Effector CD8-positive, alpha-beta T cell (primary cell): ENCODE results near the gene TBL1X.
"Not testable (repeated sequence)": the region's sequence is repeated elsewhere in the genome, so short reads cannot be mapped to it uniquely, and the experiment has no call there.

Experiments
- DNase-seq: peaks from one replicate; lab custom pipeline; 2025; lab: John Stamatoyannopoulos, UW

The TBL1X gene

DNA sequence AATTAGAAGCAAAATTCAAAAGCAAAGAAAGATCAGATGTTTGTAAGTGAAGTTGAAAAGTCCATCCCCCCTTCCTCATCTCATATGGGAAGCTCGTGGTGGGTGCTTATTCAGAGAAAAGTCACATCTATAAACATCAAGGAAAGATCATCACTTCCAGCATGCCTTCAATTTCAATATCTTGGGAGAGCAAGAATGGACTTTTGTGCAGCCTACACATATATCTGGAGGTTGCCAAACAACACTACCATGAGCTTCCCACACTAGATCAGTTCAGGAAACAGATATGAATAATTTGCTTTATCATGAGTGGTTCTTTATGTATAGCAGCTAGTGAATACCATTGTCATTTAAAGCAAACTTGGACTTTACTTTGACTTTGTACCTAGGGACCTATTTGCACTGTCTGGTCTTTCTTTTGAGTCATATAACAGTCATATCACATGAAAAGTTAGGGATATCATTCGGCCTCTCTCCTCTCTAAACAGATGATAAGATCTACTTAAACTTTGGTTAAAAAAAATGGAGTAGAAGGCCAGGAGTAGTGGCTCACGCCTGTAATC is 5.6 kb upstream of the TBL1X start:
- DNase-seq = no peak

DNA sequence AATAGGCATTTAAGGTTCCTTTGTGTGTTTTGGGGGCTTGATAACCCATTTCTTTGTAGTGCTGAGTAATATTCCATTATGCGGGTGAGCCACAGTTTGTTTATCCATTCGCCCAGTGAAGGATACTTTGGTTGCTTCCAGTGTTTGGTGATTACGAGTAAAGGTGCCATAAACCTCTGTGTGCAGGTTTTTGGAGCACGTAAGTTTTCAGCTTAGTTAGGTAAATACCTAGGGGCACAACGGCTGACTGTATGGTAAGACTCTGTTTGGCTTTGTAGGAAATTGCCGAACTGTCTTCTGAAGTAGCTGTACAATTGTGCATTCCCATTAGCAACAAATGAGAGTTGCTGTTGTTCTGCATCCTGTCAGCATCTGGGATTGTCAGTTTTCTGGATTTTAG is 3.8 kb upstream of the TBL1X start:
- DNase-seq = no peak

DNA sequence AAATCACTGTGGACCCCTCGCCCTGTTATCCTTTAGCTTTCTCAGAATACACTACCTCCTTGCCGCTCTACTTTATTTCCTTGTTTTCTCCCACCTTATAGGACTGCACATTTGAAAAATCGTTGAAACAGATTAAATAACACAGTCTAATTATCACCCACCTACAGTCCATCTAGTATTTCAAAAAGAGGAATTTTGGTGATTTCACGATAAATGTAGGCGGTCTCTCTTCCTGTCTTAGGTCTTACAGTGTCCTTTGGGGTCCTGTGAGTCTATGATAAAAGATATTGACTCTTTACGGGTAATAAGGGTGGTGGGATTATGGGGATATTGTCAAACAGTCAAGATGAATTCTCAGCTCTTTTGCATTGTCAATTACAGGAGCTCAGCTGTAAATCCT is 2.4 kb upstream of the TBL1X start:
- no peak for DNase-seq

DNA sequence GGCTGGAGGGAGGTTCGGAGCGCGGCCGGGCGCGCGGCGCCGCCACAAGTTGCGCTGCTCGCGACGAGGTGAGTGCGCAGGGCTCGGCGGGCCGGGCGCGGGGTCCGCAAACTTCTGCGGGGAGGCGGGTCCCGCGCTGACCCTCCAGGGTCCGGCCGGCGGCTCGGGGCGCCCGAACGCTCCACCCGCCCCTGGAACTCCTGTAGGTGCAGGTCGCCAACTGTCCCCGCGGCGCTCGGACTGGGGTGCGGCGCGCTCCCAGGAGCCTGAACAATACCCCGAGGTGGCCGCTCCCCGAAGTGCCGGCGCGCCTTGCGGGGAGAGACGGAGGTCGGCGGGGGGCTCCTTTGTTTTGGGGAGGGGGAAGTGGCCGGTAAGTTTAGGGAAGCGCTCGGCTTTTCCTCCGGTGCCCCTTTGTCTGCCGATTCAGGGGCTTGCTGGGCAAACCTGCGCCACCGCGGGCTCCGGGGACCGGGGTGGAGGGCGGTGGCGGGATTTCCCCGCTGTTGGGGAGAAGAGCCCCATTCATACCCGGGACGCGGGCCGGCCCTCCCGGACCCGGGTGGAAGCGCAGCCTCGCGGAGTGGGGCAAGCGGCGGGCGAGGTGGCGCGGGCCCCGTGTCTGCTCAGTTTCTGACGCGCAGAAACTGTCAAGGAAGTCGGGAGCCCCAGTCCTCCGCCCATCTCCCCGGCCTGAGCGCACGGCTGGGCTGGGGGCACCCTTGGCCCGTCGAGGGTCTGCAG is 694 bp downstream of the TBL1X start:
- no peak for DNase-seq

DNA sequence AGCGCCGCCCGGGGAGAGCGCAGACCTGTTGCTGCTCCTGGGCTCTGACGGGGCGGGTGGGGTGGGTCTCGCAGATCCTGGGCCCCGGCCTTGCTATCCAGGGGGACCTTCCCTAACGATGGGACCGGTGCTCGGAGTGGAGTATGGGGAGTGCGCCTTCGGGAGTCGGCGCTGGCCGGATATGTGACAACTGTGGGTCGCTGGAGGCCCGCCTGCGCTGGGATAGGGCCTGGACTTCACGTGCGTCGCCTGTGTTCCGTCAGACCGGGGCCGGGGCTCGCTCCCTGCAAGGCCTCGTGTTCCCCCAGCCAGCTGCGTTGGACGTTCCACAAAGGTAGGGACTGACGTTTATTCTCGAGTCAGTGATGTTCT is 1.3 kb downstream of the TBL1X start:
- peak; percentile 2 for DNase-seq

DNA sequence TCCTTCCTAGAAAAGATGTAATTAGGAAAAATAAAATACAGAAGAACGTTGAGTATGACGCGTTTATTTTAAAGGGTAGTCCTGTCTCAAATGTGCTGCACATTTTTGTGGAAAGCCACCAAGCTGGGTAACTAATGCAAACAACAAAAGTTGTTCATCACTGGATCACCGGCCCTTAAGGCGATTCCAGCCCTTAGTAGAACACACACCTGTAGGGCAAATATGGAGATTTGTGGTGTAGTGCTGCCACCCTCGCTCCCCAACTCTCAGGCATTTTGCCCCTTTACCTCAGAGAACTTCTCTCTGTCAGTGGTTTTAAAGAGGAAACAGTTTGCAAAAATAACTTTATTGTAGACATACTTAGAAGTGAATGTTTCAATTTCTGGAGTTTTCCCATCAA is 1.9 kb downstream of the TBL1X start:
- no peak for DNase-seq

DNA sequence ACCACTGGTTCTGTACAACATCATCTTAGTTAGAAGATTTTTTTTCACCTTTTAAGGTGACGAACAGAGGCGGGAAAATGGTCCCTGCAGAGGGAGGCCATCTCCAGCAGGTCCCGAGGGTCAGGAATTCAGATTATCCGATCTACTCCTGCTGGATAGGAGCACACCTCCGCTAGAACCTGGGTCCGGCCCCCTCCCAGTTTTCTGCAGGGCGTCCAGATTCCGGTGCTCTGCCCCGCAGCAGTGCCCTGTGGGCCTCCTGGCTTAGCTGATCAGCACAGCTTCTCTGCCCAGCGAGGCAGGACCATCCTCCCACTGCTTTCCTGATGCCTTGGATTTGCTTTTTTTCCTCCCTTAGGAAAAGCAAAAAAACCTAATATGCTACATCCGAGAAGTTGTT is 2.3 kb downstream of the TBL1X start:
- no peak for DNase-seq

DNA sequence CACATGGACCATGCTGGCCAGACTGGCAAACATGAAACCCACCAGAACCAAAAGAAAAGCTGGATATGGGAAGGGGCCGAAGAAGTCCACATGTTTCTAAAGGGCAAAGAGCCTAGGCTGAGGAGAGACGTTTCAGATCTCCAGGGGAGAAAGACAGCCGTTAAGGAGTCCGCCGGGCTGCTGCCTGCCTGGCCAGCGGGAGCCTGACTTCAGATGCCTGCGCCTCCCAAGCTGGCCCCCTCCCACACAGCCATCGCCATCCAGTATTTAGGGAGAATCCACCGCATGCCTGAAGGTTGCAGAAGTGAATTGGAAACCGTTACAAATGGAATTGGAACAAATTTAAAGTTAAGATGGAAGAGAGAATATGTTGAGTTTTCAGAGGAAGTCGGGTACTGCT is 2.9 kb downstream of the TBL1X start:
- no peak for DNase-seq

DNA sequence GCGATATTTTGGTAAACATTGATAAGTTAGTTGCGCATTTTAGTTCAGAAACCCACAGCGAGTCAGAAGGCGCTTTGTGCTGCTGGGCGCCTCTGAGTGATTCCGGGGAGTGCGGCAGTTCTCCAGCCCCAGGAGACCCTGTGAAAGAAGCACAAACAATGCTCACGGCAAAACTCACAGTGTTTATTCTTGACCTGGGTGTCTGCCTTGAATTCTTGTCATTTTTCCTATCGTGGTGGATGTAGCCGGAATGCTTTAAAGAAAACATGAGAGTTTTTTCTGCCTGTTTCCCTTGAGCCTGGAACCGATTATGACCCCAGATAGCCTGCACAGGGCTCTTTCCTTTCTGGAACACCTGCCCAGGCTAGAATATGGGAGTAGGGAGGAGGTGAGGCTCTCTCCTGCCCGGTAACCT is 6.7 kb downstream of the TBL1X start:
- DNase-seq = no peak

DNA sequence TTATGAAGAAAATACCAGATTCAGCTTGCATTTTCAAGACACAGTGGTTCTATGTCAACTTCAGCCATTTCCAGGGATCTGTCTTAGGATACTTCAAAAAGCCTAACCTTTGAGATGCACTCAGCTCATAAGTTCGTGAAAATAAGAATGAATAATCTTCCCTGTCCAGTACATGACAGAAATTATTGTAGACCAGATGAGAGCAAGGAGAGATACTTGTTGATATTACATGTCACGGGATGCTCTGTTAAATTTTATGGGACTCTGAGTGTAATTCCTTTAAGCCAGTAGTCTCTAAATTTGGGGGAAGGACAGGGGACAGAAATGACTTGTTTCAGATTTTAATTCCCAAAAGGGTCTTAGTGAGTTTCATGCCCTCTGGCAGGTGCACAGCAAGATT is 8.8 kb downstream of the TBL1X start:
- no peak for DNase-seq

DNA sequence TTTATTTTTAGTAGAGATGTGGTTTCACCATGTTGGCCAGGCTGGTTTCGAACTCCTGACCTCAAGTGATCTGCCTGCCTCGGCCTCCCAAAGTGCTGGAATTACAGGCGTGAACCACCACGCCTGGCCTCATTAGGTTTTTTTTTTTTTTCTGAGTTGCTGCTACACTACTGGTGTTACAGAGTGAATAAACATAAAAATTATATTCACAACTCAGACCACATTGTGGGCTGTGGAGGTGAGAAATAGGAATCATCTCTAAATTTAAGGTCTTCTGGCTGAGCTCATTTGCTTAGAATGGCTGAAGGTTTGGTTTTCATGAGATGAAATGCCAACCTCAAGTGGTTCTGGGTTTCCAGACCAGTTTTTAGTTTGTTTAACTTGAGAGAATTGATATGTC is 10.6 kb downstream of the TBL1X start:
- DNase-seq = not testable (repeated sequence)

DNA sequence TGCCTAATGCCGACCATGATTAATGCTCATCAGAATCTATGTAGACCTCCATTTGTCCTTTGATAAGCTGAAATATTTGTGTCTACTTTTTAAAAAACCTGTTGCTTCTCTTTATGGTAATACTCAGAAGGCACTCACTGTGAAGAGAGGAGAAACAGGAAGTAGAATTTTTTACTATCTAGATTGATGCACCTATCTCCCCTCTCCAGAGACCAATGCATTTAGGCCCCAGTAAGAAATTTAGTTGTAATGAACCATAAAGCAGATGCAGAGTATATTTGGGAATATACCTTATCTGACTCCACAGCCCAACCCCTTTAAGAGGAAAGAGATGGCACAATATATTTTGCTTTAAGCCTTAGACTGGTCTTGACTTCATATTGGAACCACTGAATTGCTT is 11.1 kb downstream of the TBL1X start:
- DNase-seq = no peak

DNA sequence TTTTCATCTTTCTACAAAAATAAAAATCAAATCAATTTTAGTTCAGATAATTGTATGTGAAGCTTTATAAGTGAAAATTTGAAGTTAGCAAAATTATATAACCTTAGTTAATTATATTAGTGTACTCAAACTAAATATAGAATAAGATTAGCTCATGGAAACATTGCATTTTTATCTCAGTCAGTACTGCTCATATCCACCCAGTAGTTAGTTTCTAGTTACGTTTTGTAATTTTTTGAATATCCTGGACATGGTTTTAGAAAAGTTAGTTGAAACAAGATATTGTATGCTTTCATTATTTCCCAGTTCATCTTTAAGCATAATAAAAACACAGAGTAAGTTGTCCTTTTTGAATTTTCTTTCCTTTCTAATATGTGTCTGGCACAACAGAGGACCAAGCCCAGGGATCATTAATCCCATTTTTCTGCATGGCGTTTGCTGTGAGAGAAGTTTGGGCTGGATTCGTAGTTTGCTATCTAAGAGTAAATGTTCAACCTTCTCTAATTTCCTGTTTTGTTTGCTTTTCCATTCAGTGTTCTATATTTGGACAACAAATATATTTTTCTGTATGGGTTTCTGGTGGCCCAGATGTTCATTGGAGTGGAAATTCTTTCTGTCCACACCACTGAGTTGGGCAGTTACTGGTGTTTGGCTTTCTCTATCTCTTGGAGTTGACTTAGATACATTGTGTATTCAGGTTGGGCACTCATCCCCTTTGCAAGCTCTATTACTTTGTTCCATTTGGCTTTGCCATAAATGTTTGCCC is 12.1 kb downstream of the TBL1X start:
- no peak for DNase-seq

DNA sequence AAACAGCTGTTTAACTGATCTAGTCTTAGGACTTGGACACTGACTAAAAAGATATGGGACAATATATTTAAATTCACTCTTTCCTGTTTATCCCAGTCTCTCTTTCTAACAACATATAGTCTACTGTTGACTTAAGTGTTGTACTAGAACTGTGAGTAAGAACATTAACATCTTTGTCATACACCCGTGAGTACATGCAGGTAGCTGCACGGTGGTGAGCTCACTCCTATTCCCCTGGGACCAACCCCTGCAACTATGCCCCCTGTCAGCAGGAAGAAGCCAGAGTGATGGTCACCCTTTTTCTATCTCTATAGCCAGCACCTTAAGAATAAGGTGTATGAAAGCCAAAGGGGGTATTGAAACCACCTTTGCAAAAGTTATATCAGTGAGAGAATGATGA is 17.6 kb downstream of the TBL1X start:
- no peak for DNase-seq

DNA sequence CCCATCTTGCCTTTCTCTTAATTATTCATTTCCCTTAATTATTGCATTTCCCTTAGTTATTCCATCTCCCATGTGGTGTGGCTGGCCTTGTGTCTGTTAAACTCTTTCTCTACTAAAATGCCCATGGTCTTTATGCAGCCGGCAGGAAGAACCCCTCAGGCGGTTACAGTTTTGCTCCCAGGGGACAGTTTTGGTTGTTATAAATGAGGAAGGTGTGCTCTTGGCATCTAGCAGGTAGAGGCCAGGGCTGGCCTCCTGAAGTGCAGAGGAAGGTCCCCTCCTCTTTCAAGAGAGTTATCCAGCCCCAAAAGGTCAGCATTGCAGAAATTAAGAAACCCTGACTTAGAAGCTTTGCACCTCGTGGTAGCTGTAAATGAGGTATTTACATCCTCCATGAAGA is 18.0 kb downstream of the TBL1X start:
- DNase-seq = no peak

DNA sequence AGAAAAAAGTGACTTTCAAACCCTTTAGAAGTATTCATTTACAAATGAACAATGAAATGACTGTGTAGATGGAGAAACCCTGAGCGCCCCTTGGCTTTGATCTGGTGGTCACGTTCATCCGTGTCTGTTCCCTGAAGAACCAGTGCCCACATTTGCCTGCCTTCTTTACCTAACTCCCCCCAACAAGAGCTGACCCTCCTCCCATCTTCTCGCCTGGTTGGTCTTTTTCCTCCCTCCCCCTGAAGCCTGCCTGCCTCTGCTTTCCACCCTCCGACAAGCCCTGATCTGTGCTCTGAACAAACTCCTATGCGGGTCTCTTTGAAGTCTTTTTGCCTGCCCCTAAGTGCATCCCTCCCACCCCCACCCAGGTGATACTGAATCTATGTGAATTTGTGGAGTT is 18.5 kb downstream of the TBL1X start:
- DNase-seq = no peak

DNA sequence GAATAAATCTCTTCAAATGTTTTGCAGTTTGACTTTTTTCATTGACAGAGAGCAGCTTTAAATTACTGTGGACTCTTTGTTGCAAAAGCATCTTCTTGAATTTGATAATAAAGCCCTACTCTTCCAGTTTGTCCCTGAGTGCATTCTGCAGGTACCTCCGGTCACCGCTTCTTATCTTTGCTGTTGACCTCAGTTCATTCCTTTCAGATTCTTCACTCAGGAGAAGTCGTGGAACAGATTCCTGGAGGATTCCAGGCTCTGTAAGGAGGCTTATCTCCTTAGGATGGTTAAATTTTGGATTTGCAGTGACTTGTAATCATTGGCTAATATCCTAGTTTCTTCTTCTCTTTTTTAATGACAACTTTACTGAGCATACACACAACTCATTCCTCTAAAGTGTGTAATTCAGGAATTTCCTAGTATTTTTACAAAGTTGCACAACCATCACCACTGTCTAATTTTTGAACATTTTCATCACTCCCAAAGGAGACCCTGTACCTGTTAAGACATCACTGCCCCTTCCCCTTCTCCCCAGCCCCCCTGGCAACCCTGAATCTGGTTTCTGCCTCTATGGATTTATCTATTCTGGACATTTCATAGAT is 22.0 kb downstream of the TBL1X start:
- no peak for DNase-seq

DNA sequence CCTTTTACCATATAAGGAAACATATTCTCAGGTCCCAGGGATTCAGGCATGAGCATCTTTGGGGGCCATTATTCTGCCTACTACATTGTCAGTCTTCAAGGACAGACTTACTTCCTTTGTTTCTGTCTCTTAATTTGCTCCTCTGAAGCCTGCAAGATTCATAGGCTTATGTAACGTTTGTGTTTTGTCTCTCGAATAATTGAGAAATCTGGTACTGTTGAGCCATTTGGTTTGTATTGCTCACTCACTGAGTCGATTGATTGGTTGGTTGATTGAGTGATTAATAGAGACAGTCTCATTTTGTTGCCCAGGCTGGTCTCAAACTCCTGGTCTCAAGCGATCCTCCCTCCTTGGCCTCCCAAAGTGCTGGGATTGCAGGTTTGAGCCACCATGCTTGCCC is 23.7 kb downstream of the TBL1X start:
- DNase-seq = no peak

DNA sequence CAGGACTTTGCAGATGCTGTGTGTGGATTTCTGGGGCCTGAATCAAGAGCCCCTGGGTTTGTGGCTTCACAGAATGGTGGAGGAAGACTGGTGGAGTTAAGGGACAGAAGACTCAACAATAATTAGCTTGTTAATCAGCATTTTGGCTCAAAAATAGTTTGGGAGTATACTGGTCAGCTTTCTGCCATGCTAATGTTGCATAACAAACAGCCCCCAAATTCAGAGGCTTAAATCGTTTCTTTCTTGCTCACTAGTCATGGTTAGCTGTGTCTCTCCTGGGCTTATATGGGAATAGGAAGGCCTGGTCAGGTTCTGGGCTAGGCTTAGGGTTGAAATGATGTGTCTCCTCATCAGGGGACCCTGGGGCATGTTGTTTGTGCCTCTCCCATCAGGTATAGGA is 24.4 kb downstream of the TBL1X start:
- DNase-seq = no peak

DNA sequence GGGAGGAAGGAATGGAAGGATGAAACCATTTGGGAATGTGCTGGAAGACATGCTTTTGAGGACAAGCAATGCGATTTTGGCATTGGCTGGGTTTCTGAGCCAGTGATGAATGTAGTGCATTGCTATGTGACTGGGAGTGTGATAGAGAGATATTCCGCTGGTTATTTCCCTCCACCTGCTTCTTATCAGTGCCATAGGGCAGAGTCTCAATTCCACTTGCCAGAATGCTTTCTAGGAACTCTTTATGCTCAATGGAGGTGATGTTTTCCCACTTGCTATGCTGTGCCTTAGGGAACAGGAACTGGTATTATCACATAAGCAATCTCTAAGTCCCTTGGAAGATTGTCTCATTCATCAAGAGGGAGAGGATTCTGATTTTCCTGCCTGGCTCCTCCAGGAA is 28.0 kb downstream of the TBL1X start:
- DNase-seq = no peak

DNA sequence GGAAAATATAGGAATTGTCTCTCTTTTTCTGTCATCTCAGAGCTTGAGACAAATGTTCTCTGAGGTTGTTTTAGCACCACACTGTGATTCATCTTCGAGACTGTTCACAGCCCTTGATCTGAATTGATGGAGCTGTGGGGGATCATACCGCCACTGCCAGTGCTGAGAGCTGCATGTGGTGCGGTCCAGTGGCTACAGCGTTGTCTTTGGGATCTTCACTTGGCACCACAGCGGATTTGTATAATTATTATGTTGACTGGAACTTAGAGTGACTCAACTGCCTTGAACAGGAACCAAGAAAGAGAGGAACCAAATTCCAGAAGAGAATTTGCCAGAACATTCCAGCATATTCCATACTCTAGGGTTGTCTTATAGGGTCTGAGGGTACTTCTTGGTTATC is 29.1 kb downstream of the TBL1X start:
- no peak for DNase-seq

DNA sequence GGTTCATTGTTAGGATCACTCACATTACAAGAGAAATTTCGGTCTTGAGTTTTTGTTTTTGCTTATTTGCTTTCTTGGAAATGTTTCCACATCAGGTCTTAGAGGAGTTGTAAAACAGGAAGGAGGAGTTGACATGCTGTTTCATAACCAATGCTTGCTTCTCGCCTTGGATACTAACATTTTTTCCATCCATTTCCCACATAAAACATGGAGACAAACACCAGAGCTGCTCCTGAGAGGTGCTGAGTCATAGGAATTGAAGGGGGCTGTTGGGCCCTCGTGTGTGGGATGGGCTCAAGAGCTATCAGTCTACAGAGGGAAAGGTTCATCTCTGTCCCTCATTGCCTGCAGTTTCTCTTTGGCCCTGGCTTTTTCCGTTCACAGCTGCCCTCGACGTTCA is 29.9 kb downstream of the TBL1X start:
- DNase-seq = no peak

DNA sequence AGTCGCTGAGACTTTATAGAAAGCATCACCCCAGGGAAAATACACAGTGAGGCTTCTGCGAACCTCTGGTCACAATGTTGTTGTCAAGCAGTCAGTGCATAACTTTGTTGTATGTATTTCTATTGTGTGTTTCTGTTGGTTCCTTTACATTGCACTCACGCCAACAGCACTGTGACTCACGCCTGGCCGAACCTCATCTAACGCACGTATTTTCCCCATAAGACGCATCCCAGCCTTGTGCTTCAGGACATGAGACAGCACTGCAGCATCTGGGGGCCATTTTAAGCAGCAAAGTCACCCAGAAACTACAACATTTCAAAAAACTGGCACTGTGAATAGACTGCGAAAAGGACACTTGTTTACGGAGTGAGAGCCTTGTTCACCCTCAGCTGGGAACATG is 30.6 kb downstream of the TBL1X start:
- DNase-seq = no peak
